AG04450 (cell line): Measurements from ENCODE around the gene NOL9. TPM values are rescaled to one million over a fixed set of nuclear protein-coding genes. Genes with fewer than 3 reads are reported as not detected.
A peak's percentile ranks its signal among the peaks of the same experiment; 100 is the strongest.

Source experiments
- CTCF ChIA-PET: fragments of 300-600, 350-600 bp; formaldehyde crosslinking; extraction: SDS; loops from one replicate; lab custom pipeline; 2022; ENCODE audit warnings: antibody characterized with exemption, inconsistent platforms; lab: Charles Lee
- POLR2A ChIA-PET: fragments of 350-600 bp; formaldehyde crosslinking; extraction: SDS; loops from one replicate; lab custom pipeline; 2021; ENCODE audit warnings: antibody characterized with exemption, inconsistent platforms; lab: Yijun Ruan, JAX
- DNase-seq: peaks from one replicate; pipeline ENCODE4 v3.0.0-alpha.2; 2011; ENCODE audit warnings: low read depth, low spot score
- H3K27ac ChIP-seq: one replicate; pipeline ENCODE4 v1.5.1; 2012; ENCODE audit warnings: low read depth, low read length, control low read depth
- H3K27me3 ChIP-seq: one replicate; pipeline ENCODE4 v1.6.0; 2012; ENCODE audit warnings: low read length; ENCODE audit not compliant: control insufficient read depth, insufficient read depth
- H3K4me3 ChIP-seq: 2 replicates; pipeline ENCODE4 v1.5.1; 2011; ENCODE audit warnings: mild to moderate bottlenecking, low read depth, low read length, control low read depth
- H3K9me3 ChIP-seq: 2 replicates; pipeline ENCODE4 v1.5.1; 2012; ENCODE audit warnings: low read length; ENCODE audit not compliant: control insufficient read depth, insufficient read depth
- polyA plus RNA-seq: library from polyadenylated mRNA; depleted of rRNA; stranded (reverse); fragments of >200 nt; gene quantifications from 2 replicates; pipeline ENCODE4 v1.2.3, GENCODE V29; 2011
- TF ChIP-seq, protein P1 (sequence below): IDR thresholded peaks from 2 replicates; pipeline ENCODE4 v1.5.1; 2011; ENCODE audit warnings: low read depth, low read length, control low read depth, inconsistent platforms

NOL9 gene
- polyA plus RNA-seq, 1 experiment: 23.6 TPM

DNA sequence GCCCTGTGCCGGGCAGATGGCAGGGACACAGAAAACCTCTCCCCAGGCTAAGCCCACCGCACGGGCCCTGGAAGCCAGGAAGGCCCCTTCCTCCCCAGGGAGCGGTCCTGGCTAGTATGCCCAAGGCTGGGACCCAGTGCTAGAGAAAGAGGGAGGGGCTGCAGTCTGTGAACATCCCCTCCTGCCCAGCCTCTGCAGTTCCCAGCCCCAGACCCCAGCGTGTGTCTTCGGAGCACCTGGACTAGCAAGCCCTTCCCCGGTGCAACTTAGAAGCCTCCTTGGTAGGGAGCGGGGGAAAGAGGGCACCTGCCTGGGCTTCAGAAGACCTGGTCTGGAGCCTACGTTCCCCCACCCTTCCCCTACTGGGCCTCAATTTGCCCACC lies 64.9 kb downstream of the NOL9 start:
- POLR2A ChIA-PET: interaction anchor here (0.6 to 0.9 kb wide), 2 partner anchors 50 to 52 kb away, joined by 3 to 4 read pairs; no protein-coding TSS in a partner anchor
- no peak overlapping the region for H3K27ac ChIP-seq
- CTCF ChIA-PET: interaction anchor here (0.6 to 3.3 kb wide), 26 partner anchors 10 to 156 kb away, joined by 3 to 21 read pairs (median 5); partner anchors contain the start of genes NOL9 and TAS1R1

DNA sequence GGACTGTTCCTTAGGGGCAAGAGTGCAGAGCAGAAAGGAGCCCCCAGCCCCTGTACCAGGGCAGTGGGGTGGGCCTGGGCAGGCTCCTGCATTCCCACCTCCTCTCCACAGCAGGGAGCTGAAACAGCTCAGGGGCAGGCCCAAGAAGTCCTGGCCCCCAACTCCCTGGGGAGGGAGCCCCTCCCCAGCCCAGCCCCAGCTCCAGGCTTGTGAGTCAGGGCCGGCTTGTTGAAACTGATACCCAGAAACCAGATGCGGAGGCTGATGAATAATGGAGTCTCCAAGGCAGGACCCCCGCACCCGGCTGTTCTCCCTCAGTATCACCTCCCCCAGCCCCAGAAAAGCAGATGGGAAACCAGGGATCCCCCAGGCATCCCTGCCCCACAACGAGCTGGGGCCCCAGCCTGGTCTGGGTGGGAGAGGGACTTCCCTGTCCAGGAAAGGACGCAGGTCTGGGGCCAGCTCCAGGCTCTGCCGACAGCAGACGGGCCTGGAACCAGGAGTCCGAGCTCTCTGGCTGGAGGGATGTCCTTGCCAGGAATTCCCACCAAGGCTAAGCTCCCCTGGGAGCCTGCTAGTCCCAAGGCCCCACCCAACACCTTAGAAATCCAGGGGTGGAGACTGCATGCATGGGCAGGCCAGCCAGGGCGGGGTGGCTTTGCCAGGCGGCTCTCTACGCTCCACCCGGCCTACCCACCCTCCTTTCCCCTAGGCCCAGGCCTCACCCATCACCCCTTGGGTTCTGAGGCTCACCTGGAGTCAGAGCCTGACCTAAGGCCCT lies 65.5 kb downstream of the NOL9 start:
- Histone ChIP-seq H3K27ac (no peak overlapping the region), H3K4me3 (no peak overlapping the region), H3K27me3 (no peaks in the 10 kb centered on the region), H3K9me3 (no peaks in the 10 kb centered on the region; the same call in 1 of the 2 replicates)
- no peak for DNase-seq
- ChIA-PET POLR2A (interaction anchor here (0.6 to 0.9 kb wide), 2 partner anchors 51 to 52 kb away, joined by 3 to 4 read pairs; no protein-coding TSS in a partner anchor), CTCF (interaction anchor here (0.6 to 3.5 kb wide), 30 partner anchors 9 to 157 kb away, joined by 3 to 21 read pairs (median 4); partner anchors contain the start of genes NOL9 and TAS1R1)
- TF ChIP-seq, protein P1, sequence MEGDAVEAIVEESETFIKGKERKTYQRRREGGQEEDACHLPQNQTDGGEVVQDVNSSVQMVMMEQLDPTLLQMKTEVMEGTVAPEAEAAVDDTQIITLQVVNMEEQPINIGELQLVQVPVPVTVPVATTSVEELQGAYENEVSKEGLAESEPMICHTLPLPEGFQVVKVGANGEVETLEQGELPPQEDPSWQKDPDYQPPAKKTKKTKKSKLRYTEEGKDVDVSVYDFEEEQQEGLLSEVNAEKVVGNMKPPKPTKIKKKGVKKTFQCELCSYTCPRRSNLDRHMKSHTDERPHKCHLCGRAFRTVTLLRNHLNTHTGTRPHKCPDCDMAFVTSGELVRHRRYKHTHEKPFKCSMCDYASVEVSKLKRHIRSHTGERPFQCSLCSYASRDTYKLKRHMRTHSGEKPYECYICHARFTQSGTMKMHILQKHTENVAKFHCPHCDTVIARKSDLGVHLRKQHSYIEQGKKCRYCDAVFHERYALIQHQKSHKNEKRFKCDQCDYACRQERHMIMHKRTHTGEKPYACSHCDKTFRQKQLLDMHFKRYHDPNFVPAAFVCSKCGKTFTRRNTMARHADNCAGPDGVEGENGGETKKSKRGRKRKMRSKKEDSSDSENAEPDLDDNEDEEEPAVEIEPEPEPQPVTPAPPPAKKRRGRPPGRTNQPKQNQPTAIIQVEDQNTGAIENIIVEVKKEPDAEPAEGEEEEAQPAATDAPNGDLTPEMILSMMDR: no peak

More for the DNA sequence above, 64.9 kb downstream of the NOL9 start:
- DNase-seq: no peak
- TF ChIP-seq, protein P1: no peak
- Histone ChIP-seq H3K27me3 (no peaks in the 10 kb centered on the region), H3K4me3 (peak overlapping the region; percentile 91; the same call in 1 of the 2 replicates), H3K9me3 (no peaks in the 10 kb centered on the region; the same call in 1 of the 2 replicates)

DNA sequence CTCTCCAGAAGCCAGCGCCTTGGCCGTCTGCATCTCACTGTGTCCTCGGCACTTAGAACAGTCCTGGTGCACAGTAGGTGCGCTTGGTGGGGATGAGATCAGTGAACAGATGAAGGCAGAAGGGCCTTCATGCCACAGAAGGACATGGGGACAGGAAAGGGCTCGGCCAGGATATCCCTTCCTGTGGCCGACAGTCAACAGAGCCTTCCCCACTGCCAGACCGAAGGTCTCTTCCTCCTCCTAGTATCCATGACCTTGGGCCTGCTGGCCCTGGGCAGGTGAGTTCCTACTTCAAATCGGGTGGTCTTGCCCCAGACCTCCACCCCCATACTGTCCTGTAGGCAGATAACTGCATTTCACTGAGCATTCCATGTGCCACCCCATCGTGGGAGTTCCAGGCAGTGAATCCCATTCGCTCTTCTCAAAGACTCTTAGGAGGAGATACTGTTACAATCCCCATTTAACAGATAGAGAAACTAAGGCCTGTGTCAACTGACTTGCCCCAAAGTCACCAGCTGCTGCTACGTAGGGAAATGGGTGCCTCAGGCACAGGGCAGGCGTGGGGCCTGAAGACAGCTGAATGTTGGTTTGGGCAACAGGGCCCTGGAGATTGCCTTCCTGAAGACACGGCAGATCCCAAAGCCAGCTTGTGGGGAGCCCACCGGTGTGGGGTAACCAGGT lies 66.4 kb downstream of the NOL9 start:
- DNase-seq: no peak
- no peak overlapping the region for H3K4me3 ChIP-seq
- no peaks in the 10 kb centered on the region for H3K27me3 ChIP-seq
- ChIA-PET POLR2A (no interaction called here), CTCF (interaction anchor here (0.6 to 3.5 kb wide), 9 partner anchors 8 to 159 kb away, joined by 3 to 21 read pairs (median 4); partner anchors contain the start of gene NOL9)
- TF ChIP-seq, protein P1: no peak
- H3K27ac ChIP-seq: no peak overlapping the region
- no peaks in the 10 kb centered on the region; the same call in 1 of the 2 replicates for H3K9me3 ChIP-seq

DNA sequence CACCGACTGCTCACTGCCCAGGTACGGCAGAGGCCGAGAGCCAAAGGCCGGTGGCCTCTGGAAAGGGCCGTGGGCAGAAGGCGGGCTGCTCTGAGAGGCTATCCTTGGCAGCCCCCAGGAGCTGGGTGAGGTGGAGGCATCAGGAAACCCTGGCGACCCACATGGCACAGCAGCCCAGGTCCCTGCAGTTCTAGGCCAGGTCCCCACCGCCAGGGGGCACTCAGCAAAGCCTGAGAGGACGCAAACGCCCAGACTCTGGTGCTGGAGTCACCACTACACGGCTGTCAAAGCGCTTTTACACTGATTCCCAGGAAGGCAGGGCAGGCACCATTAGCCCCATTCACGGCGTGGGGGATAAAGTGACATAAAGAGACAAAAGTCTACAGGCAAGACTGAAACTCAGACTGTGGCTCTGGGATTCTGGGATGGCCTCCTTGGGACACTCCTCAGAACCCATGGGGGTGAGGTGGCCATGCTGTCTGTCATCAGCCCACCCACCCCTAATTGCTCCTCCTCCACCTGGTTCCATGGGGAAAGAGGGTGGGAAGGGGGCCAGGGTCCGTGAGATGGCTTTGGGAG lies 67.8 kb downstream of the NOL9 start:
- no peaks in the 10 kb centered on the region for H3K27me3 ChIP-seq
- peak overlapping the region; percentile 21 for H3K27ac ChIP-seq
- no peaks in the 10 kb centered on the region; the same call in 1 of the 2 replicates for H3K9me3 ChIP-seq
- ChIA-PET CTCF (interaction anchor here (0.6 to 3.5 kb wide), 21 partner anchors 9 to 331 kb away, joined by 3 to 25 read pairs (median 5); partner anchors contain the start of genes NOL9 and TAS1R1), POLR2A (interaction anchor here (0.6 kb wide), 1 partner anchor 22 kb away, joined by 4 read pairs; no protein-coding TSS in a partner anchor)
- DNase-seq: peak; percentile 53
- TF ChIP-seq, protein P1: peak; percentile 93
- peak overlapping the region; percentile 7; the same call in 1 of the 2 replicates for H3K4me3 ChIP-seq
